HG03025 (cell line): ENCODE measurements around the gene AGXT.

Experiments
- ATAC-seq: cut with Tn5 transposase; IDR thresholded peaks from one replicate; pipeline ENCODE4 v1.9.1; 2021; ENCODE audit warnings: mild to moderate bottlenecking, moderate library complexity; ENCODE audit not compliant: unreplicated experiment, low FRiP score

The AGXT gene

GRCh38 chr2:240868286-240869108 is at the start of gene AGXT:
Gene AGXT (plus strand): TSS chr2:240868824. CDS start chr2:240868866, 42 bp downstream.
- ATAC-seq, result no peak

GRCh38 chr2:240819126-240819857 is 49.3 kb upstream of the AGXT start:
- no peak for ATAC-seq

- no peak for ATAC-seq
These were observed 48.6 kb upstream of the AGXT start, which contains the start of gene KIF1A for GRCh38 chr2:240819858-240820606. Gene KIF1A (minus strand): TSS chr2:240820219. CDS start chr2:240797752, 22,467 bp downstream.

- no peak for ATAC-seq
These were observed 47.8 kb upstream of the AGXT start for GRCh38 chr2:240820607-240821428.

GRCh38 chr2:240821429-240821778 is 47.2 kb upstream of the AGXT start:
- ATAC-seq, result no peak

- ATAC-seq, result no peak
These were observed 46.3 kb upstream of the AGXT start for GRCh38 chr2:240822280-240822847.

GRCh38 chr2:240823449-240824336 is 44.9 kb upstream of the AGXT start:
- ATAC-seq, result no peak

- no peak for ATAC-seq
These were observed 43.1 kb upstream of the AGXT start for GRCh38 chr2:240825476-240825875.

GRCh38 chr2:240831594-240832204 is 36.9 kb upstream of the AGXT start:
- no peak for ATAC-seq

- peak; percentile 57 for ATAC-seq
These were observed 36.4 kb upstream of the AGXT start for GRCh38 chr2:240832205-240832727.

GRCh38 chr2:240832921-240833494 is 35.6 kb upstream of the AGXT start:
- no peak for ATAC-seq

- ATAC-seq, result no peak
These were observed 34.8 kb upstream of the AGXT start for GRCh38 chr2:240833724-240834285.

GRCh38 chr2:240834377-240834975 is 34.1 kb upstream of the AGXT start:
- ATAC-seq, result no peak

- ATAC-seq, result no peak
These were observed 33.1 kb upstream of the AGXT start for GRCh38 chr2:240835528-240835927.

- no peak for ATAC-seq
These were observed 31.7 kb upstream of the AGXT start for GRCh38 chr2:240836781-240837467.

GRCh38 chr2:240837621-240838020 is 31.0 kb upstream of the AGXT start:
- no peak for ATAC-seq
